ENCODE data around the gene TNFRSF9. TPM values are rescaled to one million over a fixed set of nuclear protein-coding genes. Genes with fewer than 3 reads are reported as not detected.

TNFRSF9 gene
- total and polyA plus RNA-seq, 9 of the 15 experiments (the other 6 are each of a cell fraction or from before 2014, with no cell fraction given) = 0.04 to 0.29 (median 0.08) TPM; not detected in 1

DNA sequence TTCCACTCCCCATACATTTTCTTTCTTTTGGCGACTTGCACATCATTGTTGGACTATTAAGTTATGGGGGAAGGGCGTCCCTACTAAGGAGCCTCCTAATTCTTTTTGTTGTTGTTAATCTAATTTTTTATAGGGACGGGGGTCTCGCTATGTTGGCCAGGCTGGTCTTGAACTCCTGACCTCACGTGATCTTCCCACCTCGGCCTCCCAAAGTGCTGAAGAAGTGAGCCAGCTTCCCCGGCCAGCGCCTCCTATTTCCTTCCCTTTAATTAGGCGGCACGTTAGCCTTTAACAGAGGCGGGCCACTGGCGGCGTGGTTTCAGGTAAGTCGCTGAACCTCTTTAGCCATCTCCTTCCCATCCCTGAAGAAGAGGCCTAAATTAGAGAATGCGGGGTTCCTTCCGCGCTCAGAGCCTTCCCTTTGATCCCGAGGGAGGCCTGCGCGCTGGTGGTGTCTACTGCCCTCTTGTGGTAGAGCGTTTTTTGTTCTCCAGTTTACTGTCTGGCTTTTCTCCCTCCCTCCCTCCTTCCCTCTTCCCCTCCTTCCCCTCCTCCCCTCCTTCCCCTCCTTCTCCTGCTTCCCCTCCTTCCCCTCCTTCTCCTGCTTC lies 38.1 kb downstream of the TNFRSF9 start (continued):
- TF ChIP-seq KDM5B (IDR thresholded peaks at IDR 0.05; ENCODE audit: insufficient replicate concordance, low read depth, low read length) (no peak), RUNX1 (IDR thresholded peaks at IDR 0.05; ENCODE audit: low read depth) (no peak), SOX6 (IDR thresholded peaks at IDR 0.05) (peak; percentile 42; the same call in 1 of the 2 replicates), SMC3 (conservative IDR thresholded peaks at IDR 0.05; ENCODE audit: insufficient read depth, low read depth, low read length) (peak; percentile 61), KDM1A (IDR thresholded peaks at IDR 0.05) (no peak), PRPF4 (IDR thresholded peaks at IDR 0.05; ENCODE audit: insufficient read depth, low read depth, low read length, poor library complexity, severe bottlenecking) (no peak), SMARCE1 (IDR thresholded peaks at IDR 0.05) (no peak), PML (IDR thresholded peaks at IDR 0.05; ENCODE audit: low read length) (no peak), CXXC5 (CRISPR knock-in tag; IDR thresholded peaks at IDR 0.05) (peak; percentile 40), KLF10 (CRISPR knock-in tag; IDR thresholded peaks at IDR 0.05) (no peak), MAZ (CRISPR knock-in tag; conservative IDR thresholded peaks at IDR 0.05 in 1 of 2, IDR thresholded peaks at IDR 0.05 in 1 of 2) (peak; percentile 47 to 73; a peak in 3 of 4 replicates), GABPB1 (CRISPR knock-in tag; IDR thresholded peaks at IDR 0.05) (no peak), CTBP1 (IDR thresholded peaks at IDR 0.05; ENCODE audit: borderline replicate concordance) (peak; percentile 48; the same call in 1 of the 2 replicates), FOXJ2 (tag; IDR thresholded peaks at IDR 0.05) (no peak), RFX7 (CRISPR knock-in tag; IDR thresholded peaks at IDR 0.05) (no peak), ETV1 (tag; conservative IDR thresholded peaks at IDR 0.05; ENCODE audit: low read depth) (peak; percentile 18; the same call in 1 of the 2 replicates), ARID1B (IDR thresholded peaks at IDR 0.05) (no peak)
- TF ChIP-seq, protein P1, sequence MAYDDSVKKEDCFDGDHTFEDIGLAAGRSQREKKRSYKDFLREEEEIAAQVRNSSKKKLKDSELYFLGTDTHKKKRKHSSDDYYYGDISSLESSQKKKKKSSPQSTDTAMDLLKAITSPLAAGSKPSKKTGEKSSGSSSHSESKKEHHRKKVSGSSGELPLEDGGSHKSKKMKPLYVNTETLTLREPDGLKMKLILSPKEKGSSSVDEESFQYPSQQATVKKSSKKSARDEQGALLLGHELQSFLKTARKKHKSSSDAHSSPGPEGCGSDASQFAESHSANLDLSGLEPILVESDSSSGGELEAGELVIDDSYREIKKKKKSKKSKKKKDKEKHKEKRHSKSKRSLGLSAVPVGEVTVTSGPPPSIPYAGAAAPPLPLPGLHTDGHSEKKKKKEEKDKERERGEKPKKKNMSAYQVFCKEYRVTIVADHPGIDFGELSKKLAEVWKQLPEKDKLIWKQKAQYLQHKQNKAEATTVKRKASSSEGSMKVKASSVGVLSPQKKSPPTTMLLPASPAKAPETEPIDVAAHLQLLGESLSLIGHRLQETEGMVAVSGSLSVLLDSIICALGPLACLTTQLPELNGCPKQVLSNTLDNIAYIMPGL (CRISPR knock-in tag; IDR thresholded peaks at IDR 0.05) = no peak
- TF ChIP-seq, protein P2, sequence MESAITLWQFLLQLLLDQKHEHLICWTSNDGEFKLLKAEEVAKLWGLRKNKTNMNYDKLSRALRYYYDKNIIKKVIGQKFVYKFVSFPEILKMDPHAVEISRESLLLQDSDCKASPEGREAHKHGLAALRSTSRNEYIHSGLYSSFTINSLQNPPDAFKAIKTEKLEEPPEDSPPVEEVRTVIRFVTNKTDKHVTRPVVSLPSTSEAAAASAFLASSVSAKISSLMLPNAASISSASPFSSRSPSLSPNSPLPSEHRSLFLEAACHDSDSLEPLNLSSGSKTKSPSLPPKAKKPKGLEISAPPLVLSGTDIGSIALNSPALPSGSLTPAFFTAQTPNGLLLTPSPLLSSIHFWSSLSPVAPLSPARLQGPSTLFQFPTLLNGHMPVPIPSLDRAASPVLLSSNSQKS (CRISPR knock-in tag; IDR thresholded peaks at IDR 0.05) = no peak
- TF ChIP-seq, protein P3, sequence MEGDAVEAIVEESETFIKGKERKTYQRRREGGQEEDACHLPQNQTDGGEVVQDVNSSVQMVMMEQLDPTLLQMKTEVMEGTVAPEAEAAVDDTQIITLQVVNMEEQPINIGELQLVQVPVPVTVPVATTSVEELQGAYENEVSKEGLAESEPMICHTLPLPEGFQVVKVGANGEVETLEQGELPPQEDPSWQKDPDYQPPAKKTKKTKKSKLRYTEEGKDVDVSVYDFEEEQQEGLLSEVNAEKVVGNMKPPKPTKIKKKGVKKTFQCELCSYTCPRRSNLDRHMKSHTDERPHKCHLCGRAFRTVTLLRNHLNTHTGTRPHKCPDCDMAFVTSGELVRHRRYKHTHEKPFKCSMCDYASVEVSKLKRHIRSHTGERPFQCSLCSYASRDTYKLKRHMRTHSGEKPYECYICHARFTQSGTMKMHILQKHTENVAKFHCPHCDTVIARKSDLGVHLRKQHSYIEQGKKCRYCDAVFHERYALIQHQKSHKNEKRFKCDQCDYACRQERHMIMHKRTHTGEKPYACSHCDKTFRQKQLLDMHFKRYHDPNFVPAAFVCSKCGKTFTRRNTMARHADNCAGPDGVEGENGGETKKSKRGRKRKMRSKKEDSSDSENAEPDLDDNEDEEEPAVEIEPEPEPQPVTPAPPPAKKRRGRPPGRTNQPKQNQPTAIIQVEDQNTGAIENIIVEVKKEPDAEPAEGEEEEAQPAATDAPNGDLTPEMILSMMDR (IDR thresholded peaks at IDR 0.05 in 2 of 3, conservative IDR thresholded peaks at IDR 0.05 in 1 of 3; ENCODE audit: insufficient read depth in 2 of 3, low read depth in 1 of 3, low read length in 3 of 3) = peak; percentile 73 to 85 (median 84)
- TF ChIP-seq, protein P4, sequence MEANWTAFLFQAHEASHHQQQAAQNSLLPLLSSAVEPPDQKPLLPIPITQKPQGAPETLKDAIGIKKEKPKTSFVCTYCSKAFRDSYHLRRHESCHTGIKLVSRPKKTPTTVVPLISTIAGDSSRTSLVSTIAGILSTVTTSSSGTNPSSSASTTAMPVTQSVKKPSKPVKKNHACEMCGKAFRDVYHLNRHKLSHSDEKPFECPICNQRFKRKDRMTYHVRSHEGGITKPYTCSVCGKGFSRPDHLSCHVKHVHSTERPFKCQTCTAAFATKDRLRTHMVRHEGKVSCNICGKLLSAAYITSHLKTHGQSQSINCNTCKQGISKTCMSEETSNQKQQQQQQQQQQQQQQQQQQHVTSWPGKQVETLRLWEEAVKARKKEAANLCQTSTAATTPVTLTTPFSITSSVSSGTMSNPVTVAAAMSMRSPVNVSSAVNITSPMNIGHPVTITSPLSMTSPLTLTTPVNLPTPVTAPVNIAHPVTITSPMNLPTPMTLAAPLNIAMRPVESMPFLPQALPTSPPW (CRISPR knock-in tag; IDR thresholded peaks at IDR 0.05) = peak; percentile 70
- TF ChIP-seq, protein P5, sequence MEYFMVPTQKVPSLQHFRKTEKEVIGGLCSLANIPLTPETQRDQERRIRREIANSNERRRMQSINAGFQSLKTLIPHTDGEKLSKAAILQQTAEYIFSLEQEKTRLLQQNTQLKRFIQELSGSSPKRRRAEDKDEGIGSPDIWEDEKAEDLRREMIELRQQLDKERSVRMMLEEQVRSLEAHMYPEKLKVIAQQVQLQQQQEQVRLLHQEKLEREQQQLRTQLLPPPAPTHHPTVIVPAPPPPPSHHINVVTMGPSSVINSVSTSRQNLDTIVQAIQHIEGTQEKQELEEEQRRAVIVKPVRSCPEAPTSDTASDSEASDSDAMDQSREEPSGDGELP (CRISPR knock-in tag; IDR thresholded peaks at IDR 0.05; ENCODE audit: borderline replicate concordance) = no peak

Measured in K562 (cell line).